M059J (cell line): Measurements from ENCODE around the gene MRPL9. TPM values are rescaled to one million over a fixed set of nuclear protein-coding genes. Genes with fewer than 3 reads are reported as not detected.
"Not testable (repeated sequence)": the region's sequence is repeated elsewhere in the genome, so short reads cannot be mapped to it uniquely, and the experiment has no call there.

Experiments used
- DNase-seq: peaks from one replicate; pipeline ENCODE4 v3.0.0-alpha.2; 2012; ENCODE audit warnings: low read depth
- total RNA-seq: library from RNA; depleted of rRNA; stranded (reverse); fragments of >200 nt; shearing (Covaris generic); gene quantifications from 2 replicates; pipeline ENCODE4 v1.2.3, GENCODE V29; 2014

MRPL9 gene
- total RNA-seq, 1 experiment from 2014 or later, result 173 TPM

- no peak for DNase-seq
Measured at GRCh38 chr1:151787689-151788088, 24.4 kb upstream of the MRPL9 start.

GRCh38 chr1:151783796-151784195, 20.5 kb upstream of the MRPL9 start:
- no peak for DNase-seq

GRCh38 chr1:151782741-151783140, 19.4 kb upstream of the MRPL9 start:
- DNase-seq, result no peak

GRCh38 chr1:151782026-151782425, 18.7 kb upstream of the MRPL9 start:
- DNase-seq, result not testable (repeated sequence)

- DNase-seq, result not testable (repeated sequence)
Measured at GRCh38 chr1:151780736-151781135, 17.4 kb upstream of the MRPL9 start.

GRCh38 chr1:151779852-151780251, 16.6 kb upstream of the MRPL9 start:
- no peak for DNase-seq

GRCh38 chr1:151777317-151777716, 14.0 kb upstream of the MRPL9 start:
- no peak for DNase-seq

GRCh38 chr1:151776665-151777062, 13.4 kb upstream of the MRPL9 start:
- DNase-seq, result no peak

- DNase-seq, result no peak
Measured at GRCh38 chr1:151775894-151776664, 12.8 kb upstream of the MRPL9 start.

- DNase-seq, result no peak
Measured at GRCh38 chr1:151774256-151774922, 11.1 kb upstream of the MRPL9 start.

GRCh38 chr1:151773702-151774101, 10.4 kb upstream of the MRPL9 start:
- DNase-seq, result peak; percentile 92

- DNase-seq, result not testable (repeated sequence)
Measured at GRCh38 chr1:151769270-151769669, 6.0 kb upstream of the MRPL9 start.

- DNase-seq, result not testable (repeated sequence)
Measured at GRCh38 chr1:151768351-151769066, 5.2 kb upstream of the MRPL9 start.

GRCh38 chr1:151763990-151764389, 694 bp upstream of the MRPL9 start:
- peak; percentile 19 for DNase-seq

GRCh38 chr1:151760597-151761385, 2.5 kb downstream of the MRPL9 start:
- peak; percentile 77 for DNase-seq

- DNase-seq, result peak; percentile 24
Measured at GRCh38 chr1:151759241-151759640, 4.1 kb downstream of the MRPL9 start.

- DNase-seq, result peak; percentile 59
Measured at GRCh38 chr1:151756291-151756690, 7.0 kb downstream of the MRPL9 start.

GRCh38 chr1:151741516-151741915, 21.8 kb downstream of the MRPL9 start:
- no peak for DNase-seq

GRCh38 chr1:151739590-151740355, 23.5 kb downstream of the MRPL9 start:
- DNase-seq, result no peak

- DNase-seq, result no peak
Measured at GRCh38 chr1:151737479-151737878, 25.8 kb downstream of the MRPL9 start.

- DNase-seq, result no peak
Measured at GRCh38 chr1:151737026-151737425, 26.3 kb downstream of the MRPL9 start.
